ENCODE data around the gene SAPCD2. TPM values are rescaled to one million over a fixed set of nuclear protein-coding genes. Genes with fewer than 3 reads are reported as not detected.

The SAPCD2 gene
- total and polyA plus RNA-seq, 2 donors from 2014 or later = 1.7 to 2.3 TPM

DNA sequence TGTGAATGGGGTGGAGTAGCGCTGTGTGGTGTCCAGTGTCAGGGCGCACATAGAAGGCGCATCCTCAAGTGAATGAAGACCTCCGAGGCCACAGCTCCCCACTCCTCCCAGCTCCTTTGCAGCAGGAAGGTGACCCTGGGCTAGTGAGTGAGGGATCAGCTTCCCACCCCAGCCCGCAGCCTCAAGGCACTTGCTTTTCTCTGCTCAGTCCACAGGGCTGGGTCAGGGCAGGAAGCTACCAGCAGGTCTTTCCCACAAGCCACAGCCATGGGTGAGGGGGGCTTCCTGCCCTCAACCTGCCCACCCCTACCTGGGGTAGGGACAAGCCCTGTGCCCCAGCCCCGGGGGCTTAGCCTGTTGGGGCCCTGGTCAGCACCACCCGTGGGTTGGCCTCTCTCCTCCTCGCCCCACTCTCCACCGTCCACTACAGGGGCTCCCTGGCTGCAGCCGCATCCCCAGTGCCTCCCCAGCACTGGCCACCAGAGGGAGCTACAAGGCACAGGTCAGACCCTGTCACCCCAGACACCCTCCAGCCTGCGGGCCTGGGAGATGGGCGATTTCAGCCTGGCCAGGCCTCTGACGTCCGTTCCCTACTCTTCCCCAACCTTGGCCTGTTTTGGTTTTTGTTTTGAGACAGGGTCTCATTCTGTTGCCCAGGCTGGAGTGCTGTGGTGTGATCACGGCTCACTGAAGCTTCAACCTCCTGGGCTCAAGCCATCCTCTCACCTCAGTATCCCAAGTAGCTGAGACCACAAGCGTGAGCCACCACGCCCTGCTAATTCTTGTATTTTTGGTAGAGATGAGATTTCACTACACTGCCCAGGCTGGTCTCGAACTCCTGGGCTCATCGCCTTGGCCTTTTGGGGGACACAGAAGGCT lies 41.1 kb downstream of the SAPCD2 start:
- Histone ChIP-seq H3K4me1 (ENCODE audit: control insufficient read depth in 2 of 3, insufficient read depth in 2 of 3, low read depth in 1 of 3, low read length in 3 of 3) (peaks cover 0 to 39% (median 20%) of the 10 kb centered on the region in 3 donors), H3K9me3 (ENCODE audit: control insufficient read depth in 2 of 3, insufficient read depth in 1 of 3, low read length in 3 of 3) (no peaks in the 10 kb centered on the region), H3K9ac (ENCODE audit: low read length in 3 of 3) (no peak overlapping the region), H3K36me3 (ENCODE audit: control insufficient read depth in 2 of 3, insufficient read depth in 3 of 3, low read length in 3 of 3) (no peaks in the 10 kb centered on the region), H3K27ac (ENCODE audit: low read depth in 2 of 2, low read length in 2 of 2) (no peak overlapping the region), H3K27me3 (ENCODE audit: control insufficient read depth, insufficient read depth, low read length) (no peaks in the 10 kb centered on the region), H3K4me3 (ENCODE audit: low read length in 3 of 3) (peak overlapping the region in 1 of 3 donors; percentile 57)
- FAIRE-seq (no peak), DNase-seq (peak; percentile 58 to 91 (median 70))
- intact Hi-C loops (cut with DNase I) = loop anchor here (10.0 kb wide), 1 partner anchor 74 kb away; the partner anchor contains the start of gene LCN12
- TF ChIP-seq, protein P1, sequence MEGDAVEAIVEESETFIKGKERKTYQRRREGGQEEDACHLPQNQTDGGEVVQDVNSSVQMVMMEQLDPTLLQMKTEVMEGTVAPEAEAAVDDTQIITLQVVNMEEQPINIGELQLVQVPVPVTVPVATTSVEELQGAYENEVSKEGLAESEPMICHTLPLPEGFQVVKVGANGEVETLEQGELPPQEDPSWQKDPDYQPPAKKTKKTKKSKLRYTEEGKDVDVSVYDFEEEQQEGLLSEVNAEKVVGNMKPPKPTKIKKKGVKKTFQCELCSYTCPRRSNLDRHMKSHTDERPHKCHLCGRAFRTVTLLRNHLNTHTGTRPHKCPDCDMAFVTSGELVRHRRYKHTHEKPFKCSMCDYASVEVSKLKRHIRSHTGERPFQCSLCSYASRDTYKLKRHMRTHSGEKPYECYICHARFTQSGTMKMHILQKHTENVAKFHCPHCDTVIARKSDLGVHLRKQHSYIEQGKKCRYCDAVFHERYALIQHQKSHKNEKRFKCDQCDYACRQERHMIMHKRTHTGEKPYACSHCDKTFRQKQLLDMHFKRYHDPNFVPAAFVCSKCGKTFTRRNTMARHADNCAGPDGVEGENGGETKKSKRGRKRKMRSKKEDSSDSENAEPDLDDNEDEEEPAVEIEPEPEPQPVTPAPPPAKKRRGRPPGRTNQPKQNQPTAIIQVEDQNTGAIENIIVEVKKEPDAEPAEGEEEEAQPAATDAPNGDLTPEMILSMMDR (IDR thresholded peaks at IDR 0.05; ENCODE audit: borderline replicate concordance, extremely low read depth, insufficient read depth) = peak; percentile 76

DNA sequence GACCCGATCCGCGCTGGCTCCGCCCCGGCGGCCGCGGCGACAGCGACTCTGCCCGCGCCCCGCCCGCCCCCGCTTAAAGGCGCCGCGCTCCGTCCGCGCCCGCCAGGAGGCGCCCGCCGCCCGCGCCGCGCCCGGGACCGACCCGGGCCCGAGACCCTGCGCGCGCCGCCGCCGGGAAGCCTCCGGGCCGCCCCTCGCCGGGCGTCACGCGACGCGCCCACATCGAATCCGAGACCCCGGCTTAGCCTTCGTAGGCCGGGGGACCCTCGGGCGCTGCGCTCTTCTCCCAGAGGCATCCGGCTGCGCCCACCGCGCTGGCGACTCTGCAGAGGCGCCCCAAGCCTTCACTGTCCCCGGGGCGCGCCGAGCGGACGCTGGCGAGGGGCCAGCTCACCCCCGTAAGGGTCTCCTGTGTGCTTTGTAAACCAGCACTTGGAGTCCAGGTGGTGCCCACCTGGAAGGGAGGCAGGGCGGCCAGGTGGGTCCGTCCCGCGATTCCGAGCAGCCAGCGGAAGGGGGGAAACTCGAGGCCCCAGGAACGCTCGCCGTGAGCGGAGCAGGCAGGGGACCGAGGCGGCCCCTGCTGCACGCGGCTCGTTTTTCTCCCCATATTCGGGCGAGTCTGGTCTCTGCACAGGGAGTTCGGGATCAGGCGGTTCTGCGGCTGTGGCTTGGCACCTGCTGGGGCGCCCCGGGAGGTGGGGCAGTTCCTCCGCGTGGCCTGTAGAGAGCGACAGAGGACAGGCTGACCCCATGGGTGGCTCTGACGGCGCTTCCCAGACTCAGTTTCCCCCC lies 41.9 kb downstream of the SAPCD2 start:
- Histone ChIP-seq H3K27me3 (ENCODE audit: control insufficient read depth, insufficient read depth, low read length) (no peaks in the 10 kb centered on the region), H3K4me3 (ENCODE audit: low read length in 3 of 3) (peak overlapping the region in 2 of 3 donors; percentile 38 to 57), H3K4me1 (ENCODE audit: control insufficient read depth in 2 of 3, insufficient read depth in 2 of 3, low read depth in 1 of 3, low read length in 3 of 3) (peaks cover 0 to 39% (median 20%) of the 10 kb centered on the region in 3 donors), H3K9ac (ENCODE audit: low read length in 3 of 3) (peak overlapping the region in 2 of 3 donors; percentile 61 to 69), H3K27ac (ENCODE audit: low read depth in 2 of 2, low read length in 2 of 2) (peak overlapping the region in 1 of 2 donors; percentile 11), H3K9me3 (ENCODE audit: control insufficient read depth in 2 of 3, insufficient read depth in 1 of 3, low read length in 3 of 3) (no peaks in the 10 kb centered on the region), H3K36me3 (ENCODE audit: control insufficient read depth in 2 of 3, insufficient read depth in 3 of 3, low read length in 3 of 3) (no peaks in the 10 kb centered on the region)
- TF ChIP-seq, protein P1 (IDR thresholded peaks at IDR 0.05; ENCODE audit: borderline replicate concordance, extremely low read depth, insufficient read depth) = peak; percentile 55
- FAIRE-seq (no peak), DNase-seq (peak in 4 of 5 donors; percentile 61 to 84 (median 74))
- intact Hi-C loops (cut with DNase I) = loop anchor here (10.0 kb wide), 1 partner anchor 74 kb away; the partner anchor contains the start of gene LCN12

DNA sequence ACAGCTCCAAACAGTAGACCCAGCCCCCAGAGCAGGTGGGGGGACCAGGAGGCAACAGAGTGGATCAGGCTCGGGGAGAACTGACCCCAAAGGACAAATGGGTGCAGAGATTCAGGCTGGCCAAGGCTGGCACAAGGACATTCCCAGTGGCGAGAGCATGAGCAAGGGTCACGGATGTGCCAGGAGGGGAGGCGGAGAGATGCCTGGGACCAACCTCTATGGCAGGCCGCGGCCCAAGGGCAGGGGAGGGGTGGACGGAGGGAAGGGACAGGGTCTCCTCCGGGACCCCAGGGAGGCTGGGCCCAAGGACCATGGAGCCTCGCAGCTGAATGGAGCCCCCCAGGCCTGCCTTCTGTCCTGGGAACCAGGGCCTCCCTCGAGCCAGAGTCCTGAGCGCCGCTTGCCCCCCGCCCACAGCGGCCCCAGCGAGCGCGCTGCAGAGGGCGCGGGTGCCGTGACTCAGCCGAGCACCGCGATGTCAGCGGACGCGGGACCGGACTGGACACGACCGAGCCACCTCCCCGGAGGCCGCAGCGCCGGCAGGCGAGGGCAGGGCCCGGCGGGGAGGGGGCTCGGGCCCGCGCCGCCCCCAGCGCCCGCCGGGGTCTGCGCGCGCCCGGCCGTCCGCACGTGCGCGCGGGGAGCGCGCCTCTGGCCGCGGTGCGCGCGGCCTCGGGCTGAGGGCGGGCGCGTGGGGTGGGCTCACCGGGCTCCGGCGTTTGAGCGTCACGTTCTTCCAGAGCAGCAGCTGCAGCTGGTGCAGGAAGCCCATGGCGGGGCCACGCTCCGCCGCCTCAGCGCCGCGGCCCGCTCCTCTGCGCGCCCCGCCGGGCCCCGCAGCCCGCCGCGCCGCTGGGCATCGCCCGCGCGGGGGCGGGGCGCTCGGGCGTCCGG lies 42.7 kb downstream of the SAPCD2 start, which contains the start of gene ABCA2:
ABCA2 (minus strand) TSS at position 869 of the 894 bp plus-strand sequence; CDS start at position 772, 97 bp downstream.
- Histone ChIP-seq H3K4me3 (ENCODE audit: low read length in 3 of 3) (peak within 1 kb of the TSS in 2 of 3 donors; percentile 38 to 62), H3K9ac (ENCODE audit: low read length in 3 of 3) (peak within 1 kb of the TSS in 2 of 3 donors; percentile 69), H3K4me1 (ENCODE audit: control insufficient read depth in 2 of 3, insufficient read depth in 2 of 3, low read depth in 1 of 3, low read length in 3 of 3) (peaks cover 0 to 39% (median 20%) of the 10 kb centered on the region in 3 donors), H3K27me3 (ENCODE audit: control insufficient read depth, insufficient read depth, low read length) (no peaks in the 10 kb centered on the region), H3K27ac (ENCODE audit: low read depth in 2 of 2, low read length in 2 of 2) (peak within 1 kb of the TSS; percentile 11 to 54), H3K9me3 (ENCODE audit: control insufficient read depth in 2 of 3, insufficient read depth in 1 of 3, low read length in 3 of 3) (no peaks in the 10 kb centered on the region), H3K36me3 (ENCODE audit: control insufficient read depth in 2 of 3, insufficient read depth in 3 of 3, low read length in 3 of 3) (no peaks in the 10 kb centered on the region)
- DNase-seq (peak in 3 of 5 donors; percentile 38 to 76 (median 39)), FAIRE-seq (no peak)
- TF ChIP-seq, protein P1 (IDR thresholded peaks at IDR 0.05; ENCODE audit: borderline replicate concordance, extremely low read depth, insufficient read depth) = no peak
- intact Hi-C loops (cut with DNase I) = loop anchor here (10.0 kb wide), 1 partner anchor 73 kb away; the partner anchor contains the start of gene LCN12
